WTC11 (cell line): ENCODE results near the gene MAS1.

Experiments used
- ETV6 ChIP-seq: sonication (generic); formaldehyde crosslinking; IDR thresholded peaks from 2 replicates; pipeline ENCODE4 v1.8.1; 2022; ENCODE audit warnings: mild to moderate bottlenecking, missing genetic modification reagents
- GABPB1 ChIP-seq: sonication (generic); formaldehyde crosslinking; IDR thresholded peaks from 2 replicates; pipeline ENCODE4 v1.8.1; 2023; ENCODE audit warnings: mild to moderate bottlenecking, missing genetic modification reagents
- SOX15 ChIP-seq: fragments of 250-450 bp; sonication (Bioruptor Pico); IDR thresholded peaks from 2 replicates; pipeline ENCODE4 v1.9.0; 2021; ENCODE audit warnings: mild to moderate bottlenecking
- SP1 ChIP-seq: sonication (generic); formaldehyde crosslinking; conservative IDR thresholded peaks from 2 replicates; pipeline ENCODE4 v1.8.1; 2022; ENCODE audit warnings: missing genetic modification reagents
- TEAD4 ChIP-seq: sonication (generic); formaldehyde crosslinking; IDR thresholded peaks from 2 replicates; pipeline ENCODE4 v1.8.0; 2022; ENCODE audit warnings: mild to moderate bottlenecking, missing genetic modification reagents
- ZNF138 ChIP-seq: sonication (generic); formaldehyde crosslinking; conservative IDR thresholded peaks from 2 replicates; pipeline ENCODE4 v1.8.1; 2022; ENCODE audit warnings: mild to moderate bottlenecking, moderate library complexity, missing genetic modification reagents
- TF ChIP-seq, protein P1 (sequence below): fragments of 200-600 bp; IDR thresholded peaks from 2 replicates; pipeline ENCODE4 v1.8.0; 2022; ENCODE audit warnings: antibody characterized with exemption
- TF ChIP-seq, protein P2 (sequence below): sonication (generic); formaldehyde crosslinking; IDR thresholded peaks from 2 replicates; pipeline ENCODE4 v1.8.0; 2022; ENCODE audit warnings: mild to moderate bottlenecking, missing genetic modification reagents
- TF ChIP-seq, protein P3 (sequence below): sonication (generic); formaldehyde crosslinking; conservative IDR thresholded peaks from 2 replicates; pipeline ENCODE4 v1.8.1; 2022; ENCODE audit warnings: mild to moderate bottlenecking, missing genetic modification reagents
- TF ChIP-seq, protein P4 (sequence below): sonication (generic); formaldehyde crosslinking; IDR thresholded peaks from 2 replicates; pipeline ENCODE4 v1.8.0; 2022; ENCODE audit warnings: mild to moderate bottlenecking, missing genetic modification reagents
- TF ChIP-seq, protein P5 (sequence below): fragments of 250-450 bp; sonication (Bioruptor Pico); IDR thresholded peaks from 2 replicates; pipeline ENCODE4 v2.1.2; 2022; ENCODE audit warnings: mild to moderate bottlenecking, moderate library complexity

DNA sequence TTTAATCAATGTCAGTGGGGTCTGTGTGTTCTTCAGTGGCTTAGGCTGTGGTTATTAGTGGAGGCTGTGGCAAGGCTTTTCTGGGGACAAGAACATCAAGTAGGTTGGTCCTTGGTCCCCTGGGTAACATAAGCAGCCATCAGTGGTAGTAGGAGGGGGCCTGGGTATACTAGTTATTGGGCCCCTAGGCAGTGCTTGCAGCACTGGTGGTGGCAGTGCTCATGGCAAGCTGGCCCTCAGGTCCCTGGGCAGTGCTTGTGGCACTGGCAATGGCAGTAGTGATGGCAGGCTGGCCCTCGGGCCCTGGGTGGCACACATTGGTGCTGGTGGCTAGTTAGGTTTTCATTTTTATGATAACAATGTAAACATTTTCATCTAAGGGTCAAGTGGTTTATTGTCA lies 32.5 kb upstream of the MAS1 start:
- TF ChIP-seq, protein P1, sequence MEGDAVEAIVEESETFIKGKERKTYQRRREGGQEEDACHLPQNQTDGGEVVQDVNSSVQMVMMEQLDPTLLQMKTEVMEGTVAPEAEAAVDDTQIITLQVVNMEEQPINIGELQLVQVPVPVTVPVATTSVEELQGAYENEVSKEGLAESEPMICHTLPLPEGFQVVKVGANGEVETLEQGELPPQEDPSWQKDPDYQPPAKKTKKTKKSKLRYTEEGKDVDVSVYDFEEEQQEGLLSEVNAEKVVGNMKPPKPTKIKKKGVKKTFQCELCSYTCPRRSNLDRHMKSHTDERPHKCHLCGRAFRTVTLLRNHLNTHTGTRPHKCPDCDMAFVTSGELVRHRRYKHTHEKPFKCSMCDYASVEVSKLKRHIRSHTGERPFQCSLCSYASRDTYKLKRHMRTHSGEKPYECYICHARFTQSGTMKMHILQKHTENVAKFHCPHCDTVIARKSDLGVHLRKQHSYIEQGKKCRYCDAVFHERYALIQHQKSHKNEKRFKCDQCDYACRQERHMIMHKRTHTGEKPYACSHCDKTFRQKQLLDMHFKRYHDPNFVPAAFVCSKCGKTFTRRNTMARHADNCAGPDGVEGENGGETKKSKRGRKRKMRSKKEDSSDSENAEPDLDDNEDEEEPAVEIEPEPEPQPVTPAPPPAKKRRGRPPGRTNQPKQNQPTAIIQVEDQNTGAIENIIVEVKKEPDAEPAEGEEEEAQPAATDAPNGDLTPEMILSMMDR, result no peak
- TF ChIP-seq, protein P2, sequence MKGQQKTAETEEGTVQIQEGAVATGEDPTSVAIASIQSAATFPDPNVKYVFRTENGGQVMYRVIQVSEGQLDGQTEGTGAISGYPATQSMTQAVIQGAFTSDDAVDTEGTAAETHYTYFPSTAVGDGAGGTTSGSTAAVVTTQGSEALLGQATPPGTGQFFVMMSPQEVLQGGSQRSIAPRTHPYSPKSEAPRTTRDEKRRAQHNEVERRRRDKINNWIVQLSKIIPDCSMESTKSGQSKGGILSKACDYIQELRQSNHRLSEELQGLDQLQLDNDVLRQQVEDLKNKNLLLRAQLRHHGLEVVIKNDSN (CRISPR knock-in tag), result no peak
- TF ChIP-seq SP1 (no peak), ZNF138 (CRISPR knock-in tag) (no peak), SOX15 (CRISPR knock-in tag) (no peak), ETV6 (CRISPR knock-in tag) (no peak), GABPB1 (CRISPR knock-in tag) (no peak), TEAD4 (no peak)
- TF ChIP-seq, protein P3, sequence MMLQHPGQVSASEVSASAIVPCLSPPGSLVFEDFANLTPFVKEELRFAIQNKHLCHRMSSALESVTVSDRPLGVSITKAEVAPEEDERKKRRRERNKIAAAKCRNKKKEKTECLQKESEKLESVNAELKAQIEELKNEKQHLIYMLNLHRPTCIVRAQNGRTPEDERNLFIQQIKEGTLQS (CRISPR knock-in tag), result no peak
- TF ChIP-seq, protein P4, sequence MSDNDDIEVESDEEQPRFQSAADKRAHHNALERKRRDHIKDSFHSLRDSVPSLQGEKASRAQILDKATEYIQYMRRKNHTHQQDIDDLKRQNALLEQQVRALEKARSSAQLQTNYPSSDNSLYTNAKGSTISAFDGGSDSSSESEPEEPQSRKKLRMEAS, result no peak
- TF ChIP-seq, protein P5, sequence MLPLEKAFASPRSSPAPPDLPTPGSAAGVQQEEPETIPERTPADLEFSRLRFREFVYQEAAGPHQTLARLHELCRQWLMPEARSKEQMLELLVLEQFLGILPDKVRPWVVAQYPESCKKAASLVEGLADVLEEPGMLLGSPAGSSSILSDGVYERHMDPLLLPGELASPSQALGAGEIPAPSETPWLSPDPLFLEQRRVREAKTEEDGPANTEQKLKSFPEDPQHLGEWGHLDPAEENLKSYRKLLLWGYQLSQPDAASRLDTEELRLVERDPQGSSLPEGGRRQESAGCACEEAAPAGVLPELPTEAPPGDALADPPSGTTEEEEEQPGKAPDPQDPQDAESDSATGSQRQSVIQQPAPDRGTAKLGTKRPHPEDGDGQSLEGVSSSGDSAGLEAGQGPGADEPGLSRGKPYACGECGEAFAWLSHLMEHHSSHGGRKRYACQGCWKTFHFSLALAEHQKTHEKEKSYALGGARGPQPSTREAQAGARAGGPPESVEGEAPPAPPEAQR (CRISPR knock-in tag), result no peak
